Measurements from ENCODE around the gene LIMCH1. TPM values are rescaled to one million over a fixed set of nuclear protein-coding genes. Genes with fewer than 3 reads are reported as not detected.

LIMCH1 gene
- total and polyA plus RNA-seq, 2 of the 8 experiments (the other 6 are each of a cell fraction or from before 2014, with no cell fraction given), result 2.7 to 3.0 TPM

DNA sequence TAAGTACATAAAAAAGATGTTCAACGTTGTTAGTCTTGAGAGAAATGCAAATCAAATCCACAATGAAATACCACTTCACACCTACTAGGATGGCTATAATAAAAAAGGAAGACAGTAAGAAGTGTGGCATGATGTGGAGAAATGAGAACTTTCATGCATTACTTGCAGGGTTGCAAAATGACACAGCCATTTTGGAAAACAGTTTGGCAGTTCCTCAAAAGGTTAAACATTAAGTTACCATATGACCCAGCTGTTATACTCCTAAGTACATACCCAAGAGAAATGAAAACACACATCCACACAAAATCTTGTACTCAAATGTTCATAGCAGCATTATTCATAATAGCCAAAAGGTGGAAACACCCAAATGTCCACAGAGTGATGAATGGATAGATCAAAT lies 25.8 kb upstream of the LIMCH1 start:
- H3K23ac ChIP-seq (ENCODE audit: insufficient read length), result no peak overlapping the region
- H3K79me1 ChIP-seq (ENCODE audit: low read depth, low read length), result no peaks in the 10 kb centered on the region
- H4K8ac ChIP-seq (ENCODE audit: extremely low read depth, insufficient read depth, low read length), result no peak overlapping the region
- H3K4me2 ChIP-seq (ENCODE audit: insufficient read depth in 1 of 2, low read depth in 2 of 2, low read length in 2 of 2), result no peak overlapping the region
- CTCF ChIA-PET (ENCODE audit: partially characterized antibody), result no interaction called here
- no peak overlapping the region for H3K9ac ChIP-seq (replicated peaks in 1 of 4; ENCODE audit: extremely low read depth in 1 of 4, low read depth in 3 of 4, low read length in 3 of 4)
- no peaks in the 10 kb centered on the region for H3K23me2 ChIP-seq (ENCODE audit: low read depth, low read length)
- H2BK15ac ChIP-seq (ENCODE audit: low read length), result no peak overlapping the region
- H3K27me3 ChIP-seq (replicated peaks in 1 of 4; ENCODE audit: control insufficient read depth in 3 of 4, extremely low read depth in 1 of 4, insufficient read depth in 3 of 4, low read length in 3 of 4), result no peaks in the 10 kb centered on the region
- H3K4me1 ChIP-seq (replicated peaks in 1 of 4; ENCODE audit: control insufficient read depth in 3 of 4, insufficient read depth in 4 of 4, low read length in 3 of 4), result no peaks in the 10 kb centered on the region
- no peak overlapping the region for H4K91ac ChIP-seq (replicated peaks; ENCODE audit: insufficient read length, low read length)
- 90% methylated on average over 1 of the region's 1 CpG; no CpG with 5 or more reads in 1 of the 2 experiments for WGBS, 2 experiments (ENCODE audit: extremely low coverage in 1 of 2, insufficient coverage in 1 of 2, insufficient read length in 1 of 2, insufficient replicate concordance in 2 of 2, low coverage in 1 of 2, low lambda C conversion rate in 2 of 2, missing lambda C conversion rate in 1 of 2)
- H2BK12ac ChIP-seq (ENCODE audit: low read depth, low read length), result no peak overlapping the region
- POLR2A ChIA-PET (ENCODE audit: partially characterized antibody), result no interaction called here
- no peak overlapping the region for H3K56ac ChIP-seq (replicated peaks; ENCODE audit: insufficient read length, low read depth, low read length)
- H3K4ac ChIP-seq (replicated peaks; ENCODE audit: insufficient read length, low read depth, low read length), result no peak overlapping the region
- H4K20me1 ChIP-seq (replicated peaks in 1 of 2; ENCODE audit: control insufficient read depth in 1 of 2, insufficient read depth in 2 of 2, low read length in 2 of 2), result no peaks in the 10 kb centered on the region
- H2AK5ac ChIP-seq (ENCODE audit: low read depth, low read length), result no peak overlapping the region
- DNase-seq (ENCODE audit: low read depth in 1 of 2, low spot score in 2 of 2) (no peak), FAIRE-seq (no peak)
- no peak overlapping the region for H2AFZ ChIP-seq (ENCODE audit: low read length)
- no peak overlapping the region for H4K5ac ChIP-seq (ENCODE audit: insufficient read length, low read depth, low read length)
- H3K79me2 ChIP-seq (ENCODE audit: control insufficient read depth in 1 of 2, insufficient read depth in 2 of 2, low read length in 2 of 2), result no peaks in the 10 kb centered on the region
- no peak overlapping the region for H3K18ac ChIP-seq (ENCODE audit: extremely low read depth, low read length)
- H2BK120ac ChIP-seq (replicated peaks; ENCODE audit: low read depth, low read length), result no peak overlapping the region
- H3K36me3 ChIP-seq (ENCODE audit: control insufficient read depth in 2 of 4, insufficient read depth in 4 of 4, low read length in 3 of 4), result no peaks in the 10 kb centered on the region; a peak in 1 of 8 replicates
- H2BK5ac ChIP-seq (ENCODE audit: low read depth, low read length), result no peak overlapping the region
- no peaks in the 10 kb centered on the region for H3K9me3 ChIP-seq (ENCODE audit: insufficient read depth in 2 of 2, low read depth in 1 of 2, low read length in 1 of 2)
- no peak overlapping the region for H3K14ac ChIP-seq (ENCODE audit: insufficient read length)
- H3K4me3 ChIP-seq (ENCODE audit: extremely low read depth in 1 of 4, insufficient read depth in 2 of 4, low read depth in 3 of 4, low read length in 4 of 4), result no peak overlapping the region
- no peak overlapping the region for H2BK20ac ChIP-seq (ENCODE audit: low read length)
- no peak overlapping the region for H3K27ac ChIP-seq (ENCODE audit: low read depth, low read length)
- TF ChIP-seq SIN3A (conservative IDR thresholded peaks at IDR 0.05 in 1 of 2, IDR thresholded peaks at IDR 0.05 in 1 of 2; ENCODE audit: low read depth in 1 of 2, low read length in 2 of 2) (no peak), YY1 (IDR thresholded peaks at IDR 0.05; ENCODE audit: low read depth, low read length) (no peak), MAFK (IDR thresholded peaks at IDR 0.05; ENCODE audit: low read depth, low read length) (no peak), POLR2A (IDR thresholded peaks at IDR 0.05; ENCODE audit: control extremely low read depth in 1 of 2, low read depth in 2 of 2, low read length in 2 of 2) (no peak), KDM5A (IDR thresholded peaks at IDR 0.05; ENCODE audit: low read length) (no peak), RAD21 (IDR thresholded peaks at IDR 0.05 in 1 of 2, conservative IDR thresholded peaks at IDR 0.05 in 1 of 2; ENCODE audit: low read depth in 2 of 2, low read length in 2 of 2) (no peak), SAP30 (IDR thresholded peaks at IDR 0.05; ENCODE audit: insufficient read depth, insufficient replicate concordance, low read length) (no peak), SRF (IDR thresholded peaks at IDR 0.05; ENCODE audit: low read depth, low read length) (no peak), RBBP5 (IDR thresholded peaks at IDR 0.05; ENCODE audit: borderline replicate concordance, low read depth, low read length) (no peak), CEBPB (IDR thresholded peaks at IDR 0.05; ENCODE audit: low read depth, low read length) (no peak), ZNF274 (IDR thresholded peaks at IDR 0.05; ENCODE audit: borderline replicate concordance, extremely low read depth, low read length) (no peak)
- TF ChIP-seq, protein P1, sequence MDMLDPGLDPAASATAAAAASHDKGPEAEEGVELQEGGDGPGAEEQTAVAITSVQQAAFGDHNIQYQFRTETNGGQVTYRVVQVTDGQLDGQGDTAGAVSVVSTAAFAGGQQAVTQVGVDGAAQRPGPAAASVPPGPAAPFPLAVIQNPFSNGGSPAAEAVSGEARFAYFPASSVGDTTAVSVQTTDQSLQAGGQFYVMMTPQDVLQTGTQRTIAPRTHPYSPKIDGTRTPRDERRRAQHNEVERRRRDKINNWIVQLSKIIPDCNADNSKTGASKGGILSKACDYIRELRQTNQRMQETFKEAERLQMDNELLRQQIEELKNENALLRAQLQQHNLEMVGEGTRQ (IDR thresholded peaks at IDR 0.05; ENCODE audit: low read length), result no peak
